MCF 10A (cell line): ENCODE results near the gene CAPN9. TPM values are rescaled to one million over a fixed set of nuclear protein-coding genes. Genes with fewer than 3 reads are reported as not detected.

ENCODE experiments used
- BruUV-seq: library from RNA; stranded (reverse); fragments of 400-500 nt; replicated peaks from 2 replicates; lab custom pipeline; 2021; lab: Mats Ljungman, UMichigan
- CTCF ChIA-PET: fragments of 300-600 bp; sonication (Branson Sonifier 250); formaldehyde crosslinking; extraction: SDS; loops from one replicate; lab custom pipeline; 2021; ENCODE audit warnings: antibody characterized with exemption, inconsistent platforms; lab: Yijun Ruan, JAX
- POLR2A ChIA-PET: fragments of 300-600, 350-650 bp; sonication (Branson Sonifier 250); formaldehyde crosslinking; extraction: SDS; loops from one replicate; lab custom pipeline; 2020; ENCODE audit warnings: antibody characterized with exemption, inconsistent platforms; lab: Yijun Ruan, JAX
- DNase-seq: peaks from one replicate; pipeline ENCODE4 v3.0.0-alpha.2; 2018; ENCODE audit not compliant: unreplicated experiment
- H3K27ac Mint-ChIP-seq: one replicate; pipeline ENCODE4 v1.8.0; 2022; ENCODE audit warnings: mild to moderate bottlenecking, low read depth, mixed read lengths; ENCODE audit not compliant: unreplicated experiment
- H3K27me3 Mint-ChIP-seq: one replicate; pipeline ENCODE4 v1.8.0; 2022; ENCODE audit warnings: mixed read lengths; ENCODE audit not compliant: insufficient read depth, unreplicated experiment
- H3K36me3 Mint-ChIP-seq: one replicate; pipeline ENCODE4 v1.8.0; 2022; ENCODE audit warnings: mild to moderate bottlenecking, moderate library complexity, mixed read lengths; ENCODE audit not compliant: insufficient read depth, unreplicated experiment
- H3K4me1 Mint-ChIP-seq: one replicate; pipeline ENCODE4 v1.8.0; 2022; ENCODE audit warnings: mixed read lengths; ENCODE audit not compliant: insufficient read depth, unreplicated experiment
- H3K4me3 Mint-ChIP-seq: one replicate; pipeline ENCODE4 v1.8.0; 2022; ENCODE audit warnings: mild to moderate bottlenecking, moderate library complexity, mixed read lengths; ENCODE audit not compliant: unreplicated experiment
- H3K9me3 Mint-ChIP-seq: one replicate; pipeline ENCODE4 v1.8.0; 2022; ENCODE audit warnings: mixed read lengths; ENCODE audit not compliant: unreplicated experiment
- intact Hi-C: fragments of 100-400 bp; cut with micrococcal nuclease; formaldehyde crosslinking; loops from 2 replicates; pipeline ENCODE4 v1.14.1; 2022
- total RNA-seq: library from RNA; stranded (reverse); gene quantifications from 2 replicates; pipeline ENCODE4 v1.2.3, GENCODE V29; 2022
- TF ChIP-seq, protein P1 (sequence below): fragments of 200-600 bp; IDR thresholded peaks from one replicate; pipeline ENCODE4 v1.8.0; 2022; ENCODE audit warnings: antibody characterized with exemption, mild to moderate bottlenecking; ENCODE audit not compliant: unreplicated experiment

The CAPN9 gene
- total RNA-seq, 1 experiment from 2014 or later: not detected

DNA sequence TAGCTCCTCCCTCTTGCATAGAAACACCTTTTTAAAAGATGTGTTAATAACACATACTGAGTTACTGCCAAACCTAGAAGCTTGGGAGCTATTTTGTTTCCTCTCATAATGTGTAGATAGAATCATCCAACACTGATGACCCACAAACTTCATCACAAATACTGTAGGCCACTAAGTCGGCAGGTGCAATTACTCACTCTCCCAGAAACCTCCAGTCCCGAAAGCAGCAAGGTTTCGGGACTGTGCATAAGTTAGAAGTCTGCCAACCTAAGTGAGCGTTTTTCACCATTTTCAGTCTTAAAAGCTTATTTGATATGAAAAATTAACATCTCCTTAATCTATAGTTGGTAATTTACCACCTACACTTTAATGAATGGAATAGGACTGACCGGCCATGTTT is 89.2 kb downstream of the CAPN9 start:
- ChIA-PET POLR2A (interaction anchor here (0.6 to 2.2 kb wide), 7 partner anchors 9 to 32 kb away, joined by 3 to 12 read pairs (median 4); partner anchors contain the start of gene C1orf198), CTCF (interaction anchor here (0.6 to 2.8 kb wide), 3 partner anchors 12 to 39 kb away, joined by 3 to 9 read pairs (median 3); no protein-coding TSS in a partner anchor)

DNA sequence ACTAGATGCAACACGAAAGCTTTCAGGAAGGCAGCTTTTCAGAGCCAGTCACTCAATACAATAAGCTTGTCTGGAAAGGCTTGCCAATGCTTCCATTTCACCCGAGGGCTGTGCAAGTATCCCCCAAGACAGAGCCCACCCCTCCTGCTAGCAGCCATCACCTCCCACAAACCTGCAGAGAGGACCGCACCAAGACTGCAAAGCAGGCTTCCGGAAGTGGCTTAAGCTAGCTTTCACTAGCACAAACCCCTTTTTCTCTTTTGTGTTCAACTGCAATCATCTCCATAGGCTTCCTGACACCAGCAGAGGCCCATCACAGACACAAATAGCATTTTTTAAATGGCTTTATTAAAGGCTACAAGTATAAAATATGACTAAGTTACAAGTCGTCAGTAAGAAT is 89.6 kb downstream of the CAPN9 start:
- DNase-seq: no peak
- intact Hi-C loops: no loop called here
- Mint-ChIP-seq H3K36me3 (no peaks in the 10 kb centered on the region), H3K4me1 (no peaks in the 10 kb centered on the region), H3K27me3 (no peaks in the 10 kb centered on the region), H3K9me3 (no peaks in the 10 kb centered on the region), H3K4me3 (no peak overlapping the region), H3K27ac (no peak overlapping the region)
- ChIA-PET CTCF (interaction anchor here (0.6 to 2.8 kb wide), 2 partner anchors 8 to 40 kb away, joined by 3 to 9 read pairs; no protein-coding TSS in a partner anchor), POLR2A (interaction anchor here (0.6 to 1.2 kb wide), 6 partner anchors 9 to 31 kb away, joined by 3 to 5 read pairs (median 4); no protein-coding TSS in a partner anchor)
- no TSS peak for BruUV-seq
- TF ChIP-seq, protein P1, sequence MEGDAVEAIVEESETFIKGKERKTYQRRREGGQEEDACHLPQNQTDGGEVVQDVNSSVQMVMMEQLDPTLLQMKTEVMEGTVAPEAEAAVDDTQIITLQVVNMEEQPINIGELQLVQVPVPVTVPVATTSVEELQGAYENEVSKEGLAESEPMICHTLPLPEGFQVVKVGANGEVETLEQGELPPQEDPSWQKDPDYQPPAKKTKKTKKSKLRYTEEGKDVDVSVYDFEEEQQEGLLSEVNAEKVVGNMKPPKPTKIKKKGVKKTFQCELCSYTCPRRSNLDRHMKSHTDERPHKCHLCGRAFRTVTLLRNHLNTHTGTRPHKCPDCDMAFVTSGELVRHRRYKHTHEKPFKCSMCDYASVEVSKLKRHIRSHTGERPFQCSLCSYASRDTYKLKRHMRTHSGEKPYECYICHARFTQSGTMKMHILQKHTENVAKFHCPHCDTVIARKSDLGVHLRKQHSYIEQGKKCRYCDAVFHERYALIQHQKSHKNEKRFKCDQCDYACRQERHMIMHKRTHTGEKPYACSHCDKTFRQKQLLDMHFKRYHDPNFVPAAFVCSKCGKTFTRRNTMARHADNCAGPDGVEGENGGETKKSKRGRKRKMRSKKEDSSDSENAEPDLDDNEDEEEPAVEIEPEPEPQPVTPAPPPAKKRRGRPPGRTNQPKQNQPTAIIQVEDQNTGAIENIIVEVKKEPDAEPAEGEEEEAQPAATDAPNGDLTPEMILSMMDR: no peak

More for the DNA sequence above, 89.2 kb downstream of the CAPN9 start:
- intact Hi-C loops: no loop called here
- H3K4me3 Mint-ChIP-seq: no peak overlapping the region
- no peaks in the 10 kb centered on the region for H3K4me1 Mint-ChIP-seq
- no peak for DNase-seq
- H3K36me3 Mint-ChIP-seq: no peaks in the 10 kb centered on the region
- H3K27me3 Mint-ChIP-seq: no peaks in the 10 kb centered on the region
- no peaks in the 10 kb centered on the region for H3K9me3 Mint-ChIP-seq
- BruUV-seq: no TSS peak
- TF ChIP-seq, protein P1: no peak
- H3K27ac Mint-ChIP-seq: no peak overlapping the region

- no TSS peak for BruUV-seq
- H3K27me3 Mint-ChIP-seq: no peaks in the 10 kb centered on the region
- POLR2A ChIA-PET: interaction anchor here (2.4 kb wide), 1 partner anchor 14 kb away, joined by 7 read pairs; no protein-coding TSS in a partner anchor
Observed at GRCh38 chr1:230839173-230839572, 92.0 kb downstream of the CAPN9 start.

DNA sequence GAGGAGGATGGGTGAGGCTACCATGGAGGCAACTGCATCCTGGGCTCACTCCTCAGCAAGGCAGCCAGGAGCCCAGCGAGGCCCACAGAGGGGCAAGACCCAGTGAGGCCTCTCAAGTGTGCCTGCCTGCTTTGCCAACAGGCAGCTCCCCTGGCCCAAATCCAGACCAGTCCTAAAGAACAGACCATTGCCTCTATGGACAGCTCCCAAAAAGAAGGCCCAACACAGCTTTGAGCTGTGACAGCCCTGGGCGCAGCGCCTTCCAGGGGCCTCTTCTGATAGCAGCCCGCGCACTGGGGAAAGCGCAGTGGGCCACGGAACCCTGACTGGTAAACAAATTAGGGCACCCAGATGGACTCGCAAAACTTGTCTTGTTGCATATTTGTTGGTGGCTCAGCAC is 95.6 kb downstream of the CAPN9 start:
- Mint-ChIP-seq H3K36me3 (peaks cover 13% of the 10 kb centered on the region), H3K9me3 (no peaks in the 10 kb centered on the region), H3K27me3 (no peaks in the 10 kb centered on the region), H3K4me3 (no peak overlapping the region), H3K4me1 (no peaks in the 10 kb centered on the region), H3K27ac (no peak overlapping the region)
- BruUV-seq: no TSS peak
- intact Hi-C loops: no loop called here
- DNase-seq: no peak
- ChIA-PET POLR2A (no interaction called here), CTCF (no interaction called here)
- TF ChIP-seq, protein P1: no peak

More at GRCh38 chr1:230839173-230839572, 92.0 kb downstream of the CAPN9 start:
- H3K4me3 Mint-ChIP-seq: no peak overlapping the region
- H3K4me1 Mint-ChIP-seq: no peaks in the 10 kb centered on the region
- no peak overlapping the region for H3K27ac Mint-ChIP-seq
- CTCF ChIA-PET: no interaction called here
- H3K9me3 Mint-ChIP-seq: no peaks in the 10 kb centered on the region
- TF ChIP-seq, protein P1: no peak
- intact Hi-C loops: no loop called here
- DNase-seq: no peak
- peaks cover 9% of the 10 kb centered on the region for H3K36me3 Mint-ChIP-seq
